HepG2 (cell line): ENCODE data around the gene ZNF212. TPM values are rescaled to one million over a fixed set of nuclear protein-coding genes. Genes with fewer than 3 reads are reported as not detected.

ENCODE experiments used
- BCL6 ChIP-seq: IDR thresholded peaks from 2 replicates; pipeline ENCODE4 v1.6.1; 2016; ENCODE audit warnings: missing genetic modification reagents, missing compliant biosample characterization
- EEA1 ChIP-seq: sonication (generic); formaldehyde crosslinking; IDR thresholded peaks from 2 replicates; pipeline ENCODE4 v1.5.1; 2020; ENCODE audit warnings: mild to moderate bottlenecking, missing genetic modification reagents, borderline replicate concordance
- FOXO1 ChIP-seq: sonication (generic); formaldehyde crosslinking; IDR thresholded peaks from 2 replicates; pipeline ENCODE4 v1.4.0; 2020; ENCODE audit warnings: missing genetic modification reagents
- JUNB ChIP-seq: sonication (generic); formaldehyde crosslinking; IDR thresholded peaks from 2 replicates; pipeline ENCODE4 v1.8.0; 2022; ENCODE audit warnings: missing genetic modification reagents, mild to moderate bottlenecking, borderline replicate concordance
- KLF13 ChIP-seq: sonication (generic); formaldehyde crosslinking; IDR thresholded peaks from 2 replicates; pipeline ENCODE4 v1.4.0; 2020; ENCODE audit warnings: mild to moderate bottlenecking, missing genetic modification reagents
- SCMH1 ChIP-seq: sonication (generic); formaldehyde crosslinking; IDR thresholded peaks from 2 replicates; pipeline ENCODE4 v1.9.0; 2021; ENCODE audit warnings: missing genetic modification reagents, mild to moderate bottlenecking, borderline replicate concordance
- ZNF331 ChIP-seq: sonication (generic); formaldehyde crosslinking; IDR thresholded peaks from 2 replicates; pipeline ENCODE4 v1.4.0; 2020; ENCODE audit warnings: missing genetic modification reagents
- ZSCAN29 ChIP-seq: sonication (generic); formaldehyde crosslinking; conservative IDR thresholded peaks from 2 replicates; pipeline ENCODE4 v1.4.0; 2020; ENCODE audit warnings: mild to moderate bottlenecking, missing genetic modification reagents
- polyA plus RNA-seq, 8 experiments: library from polyadenylated mRNA; depleted of rRNA in 3 of 8; stranded (reverse) in 7 of 8; unstranded in 1 of 8; fragments of >200 nt; fragmentation: Illumina TruSeq in 4 of 8; extraction: Trizol in 4 of 8; gene quantifications; 2 replicates each; pipeline versions ENCODE4 v1.2.1 to v1.2.3, GENCODE V29; 2011 to 2016; ENCODE audit warnings: low read depth in 4 of 8, missing spikeins in 1 of 8, mixed read lengths in 1 of 8; ENCODE audit not compliant: insufficient read depth in 1 of 8
- total RNA-seq, 5 experiments: library from RNA; depleted of rRNA; stranded (reverse); fragments of >200 nt; fragmentation: Illumina TruSeq; extraction: Trizol; gene quantifications; 2 replicates each; pipeline ENCODE4 v1.2.3, GENCODE V29; 2016; ENCODE audit warnings: low read depth in 1 of 5
- TF ChIP-seq, protein P1 (sequence below): sonication (generic); formaldehyde crosslinking; IDR thresholded peaks from 2 replicates; pipeline ENCODE4 v1.4.0; 2020; ENCODE audit warnings: missing genetic modification reagents, mild to moderate bottlenecking, borderline replicate concordance
- TF ChIP-seq, protein P2 (sequence below): sonication (generic); formaldehyde crosslinking; IDR thresholded peaks from 2 replicates; pipeline ENCODE4 v1.4.0; 2020; ENCODE audit warnings: missing genetic modification reagents
- TF ChIP-seq, protein P3 (sequence below): sonication (generic); formaldehyde crosslinking; IDR thresholded peaks from 2 replicates; pipeline ENCODE4; 2020; ENCODE audit warnings: missing genetic modification reagents, mild to moderate bottlenecking, borderline replicate concordance
- TF ChIP-seq, protein P4 (sequence below): sonication (generic); formaldehyde crosslinking; IDR thresholded peaks from one replicate; pipeline ENCODE4 v1.5.1; 2020; ENCODE audit warnings: mild to moderate bottlenecking, missing genetic modification reagents; ENCODE audit errors: not compliant biosample characterization

The ZNF212 gene
- total and polyA plus RNA-seq, 2 of the 13 experiments (the other 11 are each of a cell fraction or from before 2014, with no cell fraction given) = 2.6 to 3.8 TPM

DNA sequence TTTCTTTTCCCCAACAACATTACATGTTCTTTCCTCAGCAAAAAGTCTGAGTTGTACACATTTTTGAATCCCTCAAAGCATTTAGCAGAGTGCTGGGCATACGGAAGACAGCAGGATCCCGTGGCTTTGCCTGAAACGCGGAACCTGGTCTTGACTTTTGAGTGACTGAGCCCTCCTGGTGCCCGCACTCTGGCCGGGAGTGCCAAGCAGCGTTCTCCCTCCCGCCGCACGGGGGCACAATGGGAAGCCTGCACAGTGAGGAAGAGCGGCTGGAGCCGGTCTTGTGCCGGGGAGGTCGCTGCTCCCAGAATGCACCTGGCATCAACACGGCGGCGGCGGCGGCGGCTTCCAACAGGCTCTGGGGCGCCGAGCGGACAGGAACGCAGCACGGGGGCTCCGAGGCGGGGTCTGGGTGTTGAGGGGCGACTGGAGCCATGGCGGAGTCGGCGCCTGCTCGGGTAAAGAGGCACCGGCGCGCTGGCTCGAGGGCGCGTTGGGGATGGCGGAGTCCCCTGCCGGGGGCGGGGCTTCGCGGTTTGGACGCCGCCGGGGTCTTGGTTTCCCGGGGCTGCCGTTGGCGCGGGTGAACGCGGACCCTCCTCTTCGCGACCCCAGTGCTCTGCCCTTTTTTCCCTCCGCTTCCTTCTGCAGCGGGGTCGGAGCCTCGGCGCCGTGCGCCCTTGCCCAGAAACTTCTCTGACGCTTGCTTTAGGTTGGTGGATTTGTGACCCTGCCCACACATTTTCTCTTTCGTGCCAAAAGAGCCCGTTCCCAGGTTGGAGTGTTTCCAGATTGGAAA lies at the start of gene ZNF212 (continued):
- TF ChIP-seq, protein P1, sequence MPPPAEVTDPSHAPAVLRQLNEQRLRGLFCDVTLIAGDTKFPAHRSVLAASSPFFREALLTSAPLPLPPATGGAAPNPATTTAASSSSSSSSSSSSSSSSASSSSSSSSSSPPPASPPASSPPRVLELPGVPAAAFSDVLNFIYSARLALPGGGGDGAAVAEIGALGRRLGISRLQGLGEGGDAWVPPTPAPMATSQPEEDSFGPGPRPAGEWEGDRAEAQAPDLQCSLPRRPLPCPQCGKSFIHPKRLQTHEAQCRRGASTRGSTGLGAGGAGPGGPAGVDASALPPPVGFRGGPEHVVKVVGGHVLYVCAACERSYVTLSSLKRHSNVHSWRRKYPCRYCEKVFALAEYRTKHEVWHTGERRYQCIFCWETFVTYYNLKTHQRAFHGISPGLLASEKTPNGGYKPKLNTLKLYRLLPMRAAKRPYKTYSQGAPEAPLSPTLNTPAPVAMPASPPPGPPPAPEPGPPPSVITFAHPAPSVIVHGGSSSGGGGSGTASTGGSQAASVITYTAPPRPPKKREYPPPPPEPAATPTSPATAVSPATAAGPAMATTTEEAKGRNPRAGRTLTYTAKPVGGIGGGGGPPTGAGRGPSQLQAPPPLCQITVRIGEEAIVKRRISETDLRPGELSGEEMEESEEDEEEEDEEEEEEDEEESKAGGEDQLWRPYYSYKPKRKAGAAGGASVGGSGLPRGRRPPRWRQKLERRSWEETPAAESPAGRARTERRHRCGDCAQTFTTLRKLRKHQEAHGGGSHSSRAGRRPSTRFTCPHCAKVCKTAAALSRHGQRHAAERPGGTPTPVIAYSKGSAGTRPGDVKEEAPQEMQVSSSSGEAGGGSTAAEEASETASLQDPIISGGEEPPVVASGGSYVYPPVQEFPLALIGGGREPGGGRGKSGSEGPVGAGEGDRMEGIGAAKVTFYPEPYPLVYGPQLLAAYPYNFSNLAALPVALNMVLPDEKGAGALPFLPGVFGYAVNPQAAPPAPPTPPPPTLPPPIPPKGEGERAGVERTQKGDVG (CRISPR knock-in tag) = peak; percentile 71; the same call in 1 of the 2 replicates
- TF ChIP-seq, protein P2, sequence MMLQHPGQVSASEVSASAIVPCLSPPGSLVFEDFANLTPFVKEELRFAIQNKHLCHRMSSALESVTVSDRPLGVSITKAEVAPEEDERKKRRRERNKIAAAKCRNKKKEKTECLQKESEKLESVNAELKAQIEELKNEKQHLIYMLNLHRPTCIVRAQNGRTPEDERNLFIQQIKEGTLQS (CRISPR knock-in tag) = no peak
- TF ChIP-seq ZSCAN29 (CRISPR knock-in tag) (peak; percentile 57; the same call in 1 of the 2 replicates), ZNF331 (CRISPR knock-in tag) (peak; percentile 86; the same call in 1 of the 2 replicates), JUNB (CRISPR knock-in tag) (no peak), KLF13 (CRISPR knock-in tag) (no peak), BCL6 (CRISPR knock-in tag) (peak; percentile 60; the same call in 1 of the 2 replicates), EEA1 (CRISPR knock-in tag) (peak; percentile 82; the same call in 1 of the 2 replicates), FOXO1 (peak; percentile 64), SCMH1 (no peak)
- TF ChIP-seq, protein P3, sequence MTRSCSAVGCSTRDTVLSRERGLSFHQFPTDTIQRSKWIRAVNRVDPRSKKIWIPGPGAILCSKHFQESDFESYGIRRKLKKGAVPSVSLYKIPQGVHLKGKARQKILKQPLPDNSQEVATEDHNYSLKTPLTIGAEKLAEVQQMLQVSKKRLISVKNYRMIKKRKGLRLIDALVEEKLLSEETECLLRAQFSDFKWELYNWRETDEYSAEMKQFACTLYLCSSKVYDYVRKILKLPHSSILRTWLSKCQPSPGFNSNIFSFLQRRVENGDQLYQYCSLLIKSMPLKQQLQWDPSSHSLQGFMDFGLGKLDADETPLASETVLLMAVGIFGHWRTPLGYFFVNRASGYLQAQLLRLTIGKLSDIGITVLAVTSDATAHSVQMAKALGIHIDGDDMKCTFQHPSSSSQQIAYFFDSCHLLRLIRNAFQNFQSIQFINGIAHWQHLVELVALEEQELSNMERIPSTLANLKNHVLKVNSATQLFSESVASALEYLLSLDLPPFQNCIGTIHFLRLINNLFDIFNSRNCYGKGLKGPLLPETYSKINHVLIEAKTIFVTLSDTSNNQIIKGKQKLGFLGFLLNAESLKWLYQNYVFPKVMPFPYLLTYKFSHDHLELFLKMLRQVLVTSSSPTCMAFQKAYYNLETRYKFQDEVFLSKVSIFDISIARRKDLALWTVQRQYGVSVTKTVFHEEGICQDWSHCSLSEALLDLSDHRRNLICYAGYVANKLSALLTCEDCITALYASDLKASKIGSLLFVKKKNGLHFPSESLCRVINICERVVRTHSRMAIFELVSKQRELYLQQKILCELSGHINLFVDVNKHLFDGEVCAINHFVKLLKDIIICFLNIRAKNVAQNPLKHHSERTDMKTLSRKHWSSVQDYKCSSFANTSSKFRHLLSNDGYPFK (CRISPR knock-in tag) = peak; percentile 88; the same call in 1 of the 2 replicates
- TF ChIP-seq, protein P4, sequence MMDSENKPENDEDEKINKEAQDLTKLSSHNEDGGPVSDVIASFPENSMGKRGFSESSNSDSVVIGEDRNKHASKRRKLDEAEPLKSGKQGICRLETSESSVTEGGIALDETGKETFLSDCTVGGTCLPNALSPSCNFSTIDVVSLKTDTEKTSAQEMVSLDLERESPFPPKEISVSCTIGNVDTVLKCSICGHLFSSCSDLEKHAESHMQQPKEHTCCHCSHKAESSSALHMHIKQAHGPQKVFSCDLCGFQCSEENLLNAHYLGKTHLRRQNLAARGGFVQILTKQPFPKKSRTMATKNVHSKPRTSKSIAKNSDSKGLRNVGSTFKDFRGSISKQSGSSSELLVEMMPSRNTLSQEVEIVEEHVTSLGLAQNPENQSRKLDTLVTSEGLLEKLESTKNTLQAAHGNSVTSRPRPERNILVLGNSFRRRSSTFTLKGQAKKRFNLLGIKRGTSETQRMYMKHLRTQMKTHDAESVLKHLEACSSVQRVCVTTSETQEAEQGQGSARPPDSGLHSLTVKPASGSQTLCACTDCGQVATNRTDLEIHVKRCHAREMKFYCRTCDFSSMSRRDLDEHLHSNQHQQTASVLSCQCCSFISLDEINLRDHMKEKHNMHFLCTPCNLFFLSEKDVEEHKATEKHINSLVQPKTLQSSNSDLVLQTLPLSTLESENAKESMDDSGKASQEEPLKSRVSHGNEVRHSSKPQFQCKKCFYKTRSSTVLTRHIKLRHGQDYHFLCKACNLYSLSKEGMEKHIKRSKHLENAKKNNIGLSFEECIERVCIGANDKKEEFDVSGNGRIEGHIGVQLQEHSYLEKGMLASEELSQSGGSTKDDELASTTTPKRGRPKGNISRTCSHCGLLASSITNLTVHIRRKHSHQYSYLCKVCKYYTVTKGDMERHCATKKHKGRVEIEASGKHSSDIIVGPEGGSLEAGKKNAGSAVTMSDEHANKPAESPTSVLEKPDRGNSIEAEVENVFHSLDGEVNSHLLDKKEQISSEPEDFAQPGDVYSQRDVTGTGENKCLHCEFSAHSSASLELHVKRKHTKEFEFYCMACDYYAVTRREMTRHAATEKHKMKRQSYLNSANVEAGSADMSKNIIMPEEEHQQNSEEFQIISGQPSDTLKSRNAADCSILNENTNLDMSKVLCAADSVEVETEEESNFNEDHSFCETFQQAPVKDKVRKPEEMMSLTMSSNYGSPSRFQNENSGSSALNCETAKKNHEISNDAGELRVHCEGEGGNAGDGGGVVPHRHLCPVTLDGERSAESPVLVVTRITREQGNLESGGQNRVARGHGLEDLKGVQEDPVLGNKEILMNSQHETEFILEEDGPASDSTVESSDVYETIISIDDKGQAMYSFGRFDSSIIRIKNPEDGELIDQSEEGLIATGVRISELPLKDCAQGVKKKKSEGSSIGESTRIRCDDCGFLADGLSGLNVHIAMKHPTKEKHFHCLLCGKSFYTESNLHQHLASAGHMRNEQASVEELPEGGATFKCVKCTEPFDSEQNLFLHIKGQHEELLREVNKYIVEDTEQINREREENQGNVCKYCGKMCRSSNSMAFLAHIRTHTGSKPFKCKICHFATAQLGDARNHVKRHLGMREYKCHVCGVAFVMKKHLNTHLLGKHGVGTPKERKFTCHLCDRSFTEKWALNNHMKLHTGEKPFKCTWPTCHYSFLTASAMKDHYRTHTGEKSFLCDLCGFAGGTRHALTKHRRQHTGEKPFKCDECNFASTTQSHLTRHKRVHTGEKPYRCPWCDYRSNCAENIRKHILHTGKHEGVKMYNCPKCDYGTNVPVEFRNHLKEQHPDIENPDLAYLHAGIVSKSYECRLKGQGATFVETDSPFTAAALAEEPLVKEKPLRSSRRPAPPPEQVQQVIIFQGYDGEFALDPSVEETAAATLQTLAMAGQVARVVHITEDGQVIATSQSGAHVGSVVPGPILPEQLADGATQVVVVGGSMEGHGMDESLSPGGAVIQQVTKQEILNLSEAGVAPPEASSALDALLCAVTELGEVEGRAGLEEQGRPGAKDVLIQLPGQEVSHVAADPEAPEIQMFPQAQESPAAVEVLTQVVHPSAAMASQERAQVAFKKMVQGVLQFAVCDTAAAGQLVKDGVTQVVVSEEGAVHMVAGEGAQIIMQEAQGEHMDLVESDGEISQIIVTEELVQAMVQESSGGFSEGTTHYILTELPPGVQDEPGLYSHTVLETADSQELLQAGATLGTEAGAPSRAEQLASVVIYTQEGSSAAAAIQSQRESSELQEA (CRISPR knock-in tag) = peak; percentile 49
